OCI-LY7 (cell line): ENCODE data around the gene SMTN. TPM values are rescaled to one million over a fixed set of nuclear protein-coding genes. Genes with fewer than 3 reads are reported as not detected.
A peak's percentile ranks its signal among the peaks of the same experiment; 100 is the strongest.

Source experiments
- BruUV-seq: library from RNA; stranded (reverse); fragments of 400-500 nt; replicated peaks from 2 replicates; lab custom pipeline; 2021; lab: Mats Ljungman, UMichigan
- CTCF ChIA-PET: fragments of 300-600 bp; sonication (Branson Sonifier 250); formaldehyde crosslinking; loops from one replicate; lab custom pipeline; 2022; ENCODE audit warnings: antibody characterized with exemption; ENCODE audit not compliant: unreplicated experiment; lab: Charles Lee
- POLR2A ChIA-PET: fragments of 300-600 bp; sonication (Branson Sonifier 250); formaldehyde crosslinking; loops from one replicate; lab custom pipeline; 2022; ENCODE audit warnings: antibody characterized with exemption; lab: Charles Lee
- DNase-seq: peaks from one replicate; pipeline ENCODE4 v3.0.0-alpha.2; 2015; ENCODE audit warnings: low spot score
- H2AFZ ChIP-seq: fragments of 200-600 bp; sonication (generic), shearing (Covaris generic); 2 replicates; pipeline ENCODE4 v1.6.1; 2014; ENCODE audit warnings: mild to moderate bottlenecking, antibody characterized with exemption, low read length, moderate library complexity
- H3K27ac ChIP-seq: fragments of 200-600 bp; sonication (generic); 2 replicates; pipeline ENCODE4 v1.5.1; 2014; ENCODE audit warnings: mixed run types, low read depth, mild to moderate bottlenecking, moderate library complexity, low read length, inconsistent platforms; ENCODE audit not compliant: poor library complexity, severe bottlenecking
- H3K36me3 ChIP-seq: fragments of 200-600 bp; sonication (generic); 2 replicates; pipeline ENCODE4 v1.6.1; 2014; ENCODE audit warnings: mild to moderate bottlenecking, antibody characterized with exemption, low read length, moderate library complexity, mixed read lengths; ENCODE audit not compliant: insufficient read depth
- H3K4me1 ChIP-seq: fragments of 200-600 bp; sonication (generic); 2 replicates; pipeline ENCODE4 v1.5.1; 2014; ENCODE audit warnings: mild to moderate bottlenecking, low read length; ENCODE audit not compliant: insufficient read depth, poor library complexity, severe bottlenecking
- H3K4me2 ChIP-seq: fragments of 200-600 bp; sonication (generic); 2 replicates; pipeline ENCODE4 v1.6.1; 2014; ENCODE audit warnings: mild to moderate bottlenecking, low read length
- H3K4me3 ChIP-seq: fragments of 200-600 bp; sonication (generic); 2 replicates; pipeline ENCODE4 v1.5.1; 2014; ENCODE audit warnings: mild to moderate bottlenecking, low read depth, low read length; ENCODE audit not compliant: poor library complexity, severe bottlenecking
- H3K79me2 ChIP-seq: fragments of 200-600 bp; sonication (generic); 2 replicates; pipeline ENCODE4 v1.6.1; 2016; ENCODE audit warnings: low read depth, mild to moderate bottlenecking, low read length, moderate library complexity, mixed read lengths; ENCODE audit not compliant: insufficient read depth
- H3K9me2 ChIP-seq: fragments of 200-600 bp; sonication (generic); 2 replicates; pipeline ENCODE4 v1.6.1; 2016; ENCODE audit warnings: mild to moderate bottlenecking, low read length, mixed read lengths; ENCODE audit not compliant: insufficient read depth
- H3K9me3 ChIP-seq: fragments of 200-600 bp; sonication (generic); 2 replicates; pipeline ENCODE4 v1.6.1; 2014; ENCODE audit warnings: mild to moderate bottlenecking, mixed run types, low read length, mixed read lengths
- H4K20me1 ChIP-seq: fragments of 200-600 bp; sonication (generic); 2 replicates; pipeline ENCODE4 v1.6.1; 2014; ENCODE audit warnings: mild to moderate bottlenecking, antibody characterized with exemption, low read length, moderate library complexity, mixed read lengths; ENCODE audit not compliant: insufficient read depth
- CTCF ChIP-seq: fragments of 200-600 bp; sonication (generic); conservative IDR thresholded peaks from 2 replicates; pipeline ENCODE4 v1.5.1; 2014; ENCODE audit warnings: mild to moderate bottlenecking, antibody characterized with exemption, low read length, moderate library complexity, mixed read lengths
- EZH2phosphoT487 ChIP-seq: fragments of 200-600 bp; sonication (generic); IDR thresholded peaks from 2 replicates; pipeline ENCODE4 v1.6.1; 2018; ENCODE audit warnings: low read depth, borderline replicate concordance, mild to moderate bottlenecking, mixed run types, antibody characterized with exemption, low read length, moderate library complexity, mixed read lengths
- intact Hi-C: fragments of 100-400 bp; cut with micrococcal nuclease; formaldehyde crosslinking; loops from one replicate; pipeline ENCODE4 v1.10.0; 2022; ENCODE audit not compliant: unreplicated experiment
- total RNA-seq, 2 experiments: library from RNA; depleted of rRNA in 1 of 2; stranded (reverse); fragments of >200 nt in 1 of 2; shearing (Covaris generic) in 1 of 2; gene quantifications; 2 replicates each; pipeline ENCODE4 v1.2.3, GENCODE V29; 2014 to 2022

The SMTN gene
- total RNA-seq, 2 experiments from 2014 or later = 16.9 to 35.4 TPM

- H3K27ac ChIP-seq = peak overlapping the region; percentile 65
- no peaks in the 10 kb centered on the region for H3K9me2 ChIP-seq
- H3K9me3 ChIP-seq = no peaks in the 10 kb centered on the region
- no TSS peak for BruUV-seq
- peak overlapping the region; percentile 87 for H3K4me3 ChIP-seq
- H4K20me1 ChIP-seq = no peaks in the 10 kb centered on the region
- ChIA-PET POLR2A (interaction anchor here (0.7 to 0.9 kb wide), 2 partner anchors 49 to 170 kb away, joined by 3 to 4 read pairs; no protein-coding TSS in a partner anchor), CTCF (interaction anchor here (0.9 to 1.7 kb wide), 3 partner anchors 15 to 205 kb away, joined by 3 to 6 read pairs (median 3); no protein-coding TSS in a partner anchor)
- no peaks in the 10 kb centered on the region for H3K36me3 ChIP-seq
- peaks cover 49% of the 10 kb centered on the region for H3K4me1 ChIP-seq
- H3K79me2 ChIP-seq = no peaks in the 10 kb centered on the region; the same call in 1 of the 2 replicates
- TF ChIP-seq EZH2phosphoT487 (no peak), CTCF (peak; percentile 6; the same call in 1 of the 2 replicates)
- no peak for DNase-seq
- peak overlapping the region; percentile 95 for H3K4me2 ChIP-seq
- intact Hi-C loops = loop anchor here (10.0 kb wide), 1 partner anchor 451 kb away; the partner anchor contains the start of gene SLC35E4
- peak overlapping the region; percentile 81 for H2AFZ ChIP-seq
Measured at GRCh38 chr22:31085493-31085824, 4.3 kb downstream of the SMTN start.

- Histone ChIP-seq H3K4me2 (peak overlapping the region; percentile 95), H3K4me1 (peaks cover 47% of the 10 kb centered on the region), H3K27ac (no peak overlapping the region), H3K36me3 (no peaks in the 10 kb centered on the region), H3K9me2 (no peaks in the 10 kb centered on the region), H3K4me3 (no peak overlapping the region), H2AFZ (no peak overlapping the region), H3K79me2 (no peaks in the 10 kb centered on the region; the same call in 1 of the 2 replicates), H4K20me1 (no peaks in the 10 kb centered on the region), H3K9me3 (no peaks in the 10 kb centered on the region)
- POLR2A ChIA-PET = interaction anchor here (0.6 kb wide), 1 partner anchor 211 kb away, joined by 3 read pairs; no protein-coding TSS in a partner anchor
- no peak for TF ChIP-seq EZH2phosphoT487
- no peak for TF ChIP-seq CTCF
- DNase-seq = no peak
- no TSS peak for BruUV-seq
- intact Hi-C loops = loop anchor here (10.0 kb wide), 1 partner anchor 451 kb away; the partner anchor contains the start of gene SLC35E4
- CTCF ChIA-PET = interaction anchor here (1.7 kb wide), 1 partner anchor 21 kb away, joined by 6 read pairs; no protein-coding TSS in a partner anchor
Measured at GRCh38 chr22:31085928-31086327, 4.8 kb downstream of the SMTN start.
